HG03575 (cell line): ENCODE data around the gene AAGAB.
"Not testable (repeated sequence)": the region's sequence is repeated elsewhere in the genome, so short reads cannot be mapped to it uniquely, and the experiment has no call there.

Experiments used
- ATAC-seq: cut with Tn5 transposase; IDR thresholded peaks from one replicate; pipeline ENCODE4 v1.9.1; 2021; ENCODE audit not compliant: unreplicated experiment, insufficient number of reproducible peaks, low FRiP score; ENCODE audit errors: extremely low read depth

AAGAB gene

GRCh38 chr15:67161881-67162280, 92.6 kb downstream of the AAGAB start:
- no peak for ATAC-seq

- no peak for ATAC-seq
Observed at GRCh38 chr15:67161412-67161811, 93.0 kb downstream of the AAGAB start.

GRCh38 chr15:67158367-67158766, 96.1 kb downstream of the AAGAB start:
- no peak for ATAC-seq

GRCh38 chr15:67157521-67158252, 96.8 kb downstream of the AAGAB start:
- no peak for ATAC-seq

GRCh38 chr15:67156834-67157233, 97.6 kb downstream of the AAGAB start:
- ATAC-seq = no peak

- no peak for ATAC-seq
Observed at GRCh38 chr15:67156426-67156825, 98.0 kb downstream of the AAGAB start.

GRCh38 chr15:67154249-67154648, 100.2 kb downstream of the AAGAB start:
- no peak for ATAC-seq

- ATAC-seq = not testable (repeated sequence)
Observed at GRCh38 chr15:67153044-67153443, 101.4 kb downstream of the AAGAB start.

- no peak for ATAC-seq
Observed at GRCh38 chr15:67152429-67152828, 102.0 kb downstream of the AAGAB start.
